B cell (primary cell): Measurements from ENCODE around the gene MBD3L4. TPM values are rescaled to one million over a fixed set of nuclear protein-coding genes. Genes with fewer than 3 reads are reported as not detected.

Experiments
- ATAC-seq: fragments of 200-7000 bp; cut with Tn5 transposase; one replicate; pipeline ENCODE4 v1.10.0; 2021; ENCODE audit warnings: low read depth, mild to moderate bottlenecking, moderate number of reproducible peaks, moderate library complexity
- CTCF ChIA-PET: fragments of 350-600 bp; sonication (Branson Sonifier 250); formaldehyde crosslinking; loops from one replicate; lab custom pipeline; 2021; ENCODE audit warnings: antibody characterized with exemption, inconsistent platforms; lab: Charles Lee
- POLR2A ChIA-PET: fragments of 350-600 bp; sonication (Branson Sonifier 250); formaldehyde crosslinking; loops from one replicate; lab custom pipeline; 2021; ENCODE audit warnings: antibody characterized with exemption; lab: Charles Lee
- DNase-seq: peaks from one replicate; pipeline ENCODE4 v3.0.0; 2013
- H2AFZ ChIP-seq: 2 replicates; pipeline ENCODE4 v1.6.1; 2012; ENCODE audit warnings: mild to moderate bottlenecking, low read depth, low read length; ENCODE audit not compliant: insufficient read depth, poor library complexity, severe bottlenecking
- H3K27ac ChIP-seq, 2 donors: 1 replicate in 1 of 2; 2 replicates in 1 of 2; pipeline ENCODE4 v1.5.1; 2012 to 2013; ENCODE audit warnings: low read length in 2 of 2, mild to moderate bottlenecking in 2 of 2, moderate library complexity in 1 of 2
- H3K27me3 ChIP-seq, 4 experiments: fragments of 200-600 bp in 1 of 4; sonication (generic) in 1 of 4; replicated peaks in 1 of 4; 1 replicate in 2 of 4; 2 replicates in 2 of 4; pipeline versions ENCODE4 v1.6.1 to v1.7.0; 2013 to 2016; ENCODE audit warnings: low read length in 3 of 4, mild to moderate bottlenecking in 2 of 4, mixed read lengths in 1 of 4, moderate library complexity in 1 of 4; ENCODE audit not compliant: insufficient read depth in 4 of 4, control insufficient read depth in 3 of 4; ENCODE audit errors: control extremely low read depth in 1 of 4
- H3K36me3 ChIP-seq, 2 experiments: replicated peaks in 1 of 2; 1 replicate in 1 of 2; 2 replicates in 1 of 2; pipeline versions ENCODE4 v1.6.1 to v1.7.1; 2013; ENCODE audit warnings: low read length in 1 of 2; ENCODE audit not compliant: insufficient read depth in 2 of 2, control insufficient read depth in 1 of 2; ENCODE audit errors: control extremely low read depth in 1 of 2, extremely low read depth in 1 of 2
- H3K4me1 ChIP-seq, 2 donors: fragments of 200-600 bp in 1 of 2; sonication (generic) in 1 of 2; 1 replicate in 1 of 2; 2 replicates in 1 of 2; pipeline versions ENCODE4 v1.5.1 to v1.6.1; 2013 to 2017; ENCODE audit warnings: low read length in 2 of 2; ENCODE audit not compliant: control insufficient read depth in 2 of 2, insufficient read depth in 2 of 2
- H3K4me2 ChIP-seq: replicated peaks from 2 replicates; pipeline ENCODE3; 2012; ENCODE audit warnings: mild to moderate bottlenecking, low read depth, low read length; ENCODE audit not compliant: poor library complexity, severe bottlenecking
- H3K4me3 ChIP-seq, 5 experiments: fragments of 200-600 bp in 1 of 5; sonication (generic) in 1 of 5; 1 replicate in 3 of 5; 2 replicates in 2 of 5; pipeline versions ENCODE4 v1.5.1 to v1.7.0; 2011 to 2016; ENCODE audit warnings: low read length in 4 of 5, mild to moderate bottlenecking in 4 of 5, low read depth in 2 of 5, control low read depth in 1 of 5, moderate library complexity in 1 of 5; ENCODE audit not compliant: insufficient read depth in 1 of 5; ENCODE audit errors: control extremely low read depth in 1 of 5, extremely low read depth in 1 of 5
- H3K79me2 ChIP-seq: fragments of 200-600 bp; sonication (generic); one replicate; pipeline ENCODE4 v1.6.0; 2016; ENCODE audit warnings: low read length; ENCODE audit not compliant: control insufficient read depth, insufficient read depth
- H3K9ac ChIP-seq: fragments of 200-600 bp; sonication (generic); 2 replicates; pipeline ENCODE4 v1.6.1; 2017; ENCODE audit warnings: mild to moderate bottlenecking, low read length, moderate library complexity
- H3K9me3 ChIP-seq, 3 donors: one replicate each; pipeline versions ENCODE4 v1.6.1 to v1.7.1; 2013; ENCODE audit warnings: low read length in 2 of 3; ENCODE audit not compliant: control insufficient read depth in 2 of 3, insufficient read depth in 1 of 3; ENCODE audit errors: control extremely low read depth in 1 of 3
- H4K20me1 ChIP-seq: 2 replicates; pipeline ENCODE4 v1.6.0; 2012; ENCODE audit warnings: mild to moderate bottlenecking, low read length; ENCODE audit not compliant: insufficient read depth, control insufficient read depth, poor library complexity, severe bottlenecking
- H3K27ac Mint-ChIP-seq: one replicate; pipeline ENCODE4 v1.8.0; 2021; ENCODE audit warnings: mixed read lengths
- H3K27me3 Mint-ChIP-seq: one replicate; pipeline ENCODE4 v1.8.0; 2021; ENCODE audit warnings: mixed read lengths
- H3K4me1 Mint-ChIP-seq: one replicate; pipeline ENCODE4 v1.8.0; 2021; ENCODE audit warnings: mixed read lengths
- H3K4me3 Mint-ChIP-seq: one replicate; pipeline ENCODE4 v1.8.0; 2021; ENCODE audit warnings: mixed read lengths
- H3K9me3 Mint-ChIP-seq: one replicate; pipeline ENCODE4 v1.8.0; 2022; ENCODE audit warnings: mixed read lengths; ENCODE audit not compliant: insufficient read depth
- CTCF ChIP-seq: fragments of 200-600 bp; IDR thresholded peaks from one replicate; pipeline ENCODE4 v1.8.0; 2022; ENCODE audit warnings: antibody characterized with exemption, mild to moderate bottlenecking
- EZH2 ChIP-seq: IDR thresholded peaks from 2 replicates; pipeline ENCODE4 v1.6.1; 2012; ENCODE audit warnings: borderline replicate concordance, low read depth, mild to moderate bottlenecking, moderate library complexity, low read length; ENCODE audit not compliant: insufficient read depth, poor library complexity, severe bottlenecking
- WGBS: methylation state at CpG from one replicate; pipeline ENCODE4 v1.1.5; 2013; ENCODE audit warnings: missing lambda C conversion rate; ENCODE audit not compliant: insufficient coverage; 5-methylcytosine and 5-hydroxymethylcytosine counted together
- intact Hi-C: fragments of 100-400 bp; cut with micrococcal nuclease; formaldehyde crosslinking; loops from one replicate; pipeline ENCODE4 v1.10.0; 2022
- polyA plus RNA-seq: library from polyadenylated mRNA; depleted of rRNA; stranded (reverse); fragments of >200 nt; gene quantifications from 2 replicates; pipeline ENCODE4 v1.2.3, GENCODE V29; 2012
- total RNA-seq, 2 donors: library from RNA; stranded (reverse); fragments of 120-200 nt in 1 of 2; gene quantifications; 1 replicate in 1 of 2; 2 replicates in 1 of 2; pipeline versions ENCODE4 v1.2.3 to v1.2.4, GENCODE V29; 2013 to 2022

MBD3L4 gene
- total and polyA plus RNA-seq, 2 donors (not counting 1 experiment from before 2014, with no cell fraction given): not detected

- ATAC-seq: no peak
- no peak overlapping the region for H3K4me3 ChIP-seq
- Mint-ChIP-seq H3K27me3 (peaks cover 7% of the 10 kb centered on the region), H3K4me3 (no peak overlapping the region), H3K4me1 (peaks cover 3% of the 10 kb centered on the region), H3K27ac (no peak overlapping the region), H3K9me3 (no peaks in the 10 kb centered on the region)
- H3K27ac ChIP-seq: no peak overlapping the region
- no peak for DNase-seq
- WGBS: 71% methylated on average over 1 of the region's 1 CpG
- H3K9ac ChIP-seq: no peak overlapping the region
- H3K9me3 ChIP-seq: peaks cover 0 to 3% (median 0%) of the 10 kb centered on the region in 3 donors
- H3K4me2 ChIP-seq: no peak overlapping the region
- no peaks in the 10 kb centered on the region for H3K36me3 ChIP-seq
- ChIA-PET POLR2A (no interaction called here), CTCF (no interaction called here)
- intact Hi-C loops: no loop called here
- no peak overlapping the region for H2AFZ ChIP-seq
- H3K4me1 ChIP-seq: no peaks in the 10 kb centered on the region
- H4K20me1 ChIP-seq: no peaks in the 10 kb centered on the region
- H3K27me3 ChIP-seq: no peaks in the 10 kb centered on the region
- no peak for TF ChIP-seq EZH2
- TF ChIP-seq CTCF: no peak
- no peaks in the 10 kb centered on the region for H3K79me2 ChIP-seq
Observed at GRCh38 chr19:7000816-7001215, 39.2 kb downstream of the MBD3L4 start.

- Histone ChIP-seq H3K27me3 (no peaks in the 10 kb centered on the region), H3K27ac (no peak overlapping the region), H3K4me2 (no peak overlapping the region), H3K36me3 (no peaks in the 10 kb centered on the region), H3K79me2 (no peaks in the 10 kb centered on the region), H2AFZ (no peak overlapping the region), H3K9me3 (peaks cover 0 to 3% (median 0%) of the 10 kb centered on the region in 3 donors), H4K20me1 (no peaks in the 10 kb centered on the region), H3K4me1 (no peaks in the 10 kb centered on the region), H3K4me3 (no peak overlapping the region), H3K9ac (no peak overlapping the region)
- no peak for TF ChIP-seq CTCF
- TF ChIP-seq EZH2: no peak
- DNase-seq (no peak), ATAC-seq (no peak)
- Mint-ChIP-seq H3K9me3 (peaks cover 2% of the 10 kb centered on the region), H3K4me1 (peaks cover 3% of the 10 kb centered on the region), H3K4me3 (no peak overlapping the region), H3K27me3 (peaks cover 7% of the 10 kb centered on the region), H3K27ac (no peak overlapping the region)
- intact Hi-C loops: no loop called here
- 68% methylated on average over 2 of the region's 3 CpGs for WGBS
- ChIA-PET CTCF (no interaction called here), POLR2A (no interaction called here)
Observed at GRCh38 chr19:7000333-7000732, 39.6 kb downstream of the MBD3L4 start.
